ENCODE measurements around the gene RHBDL1.

Gene RHBDL1

DNA sequence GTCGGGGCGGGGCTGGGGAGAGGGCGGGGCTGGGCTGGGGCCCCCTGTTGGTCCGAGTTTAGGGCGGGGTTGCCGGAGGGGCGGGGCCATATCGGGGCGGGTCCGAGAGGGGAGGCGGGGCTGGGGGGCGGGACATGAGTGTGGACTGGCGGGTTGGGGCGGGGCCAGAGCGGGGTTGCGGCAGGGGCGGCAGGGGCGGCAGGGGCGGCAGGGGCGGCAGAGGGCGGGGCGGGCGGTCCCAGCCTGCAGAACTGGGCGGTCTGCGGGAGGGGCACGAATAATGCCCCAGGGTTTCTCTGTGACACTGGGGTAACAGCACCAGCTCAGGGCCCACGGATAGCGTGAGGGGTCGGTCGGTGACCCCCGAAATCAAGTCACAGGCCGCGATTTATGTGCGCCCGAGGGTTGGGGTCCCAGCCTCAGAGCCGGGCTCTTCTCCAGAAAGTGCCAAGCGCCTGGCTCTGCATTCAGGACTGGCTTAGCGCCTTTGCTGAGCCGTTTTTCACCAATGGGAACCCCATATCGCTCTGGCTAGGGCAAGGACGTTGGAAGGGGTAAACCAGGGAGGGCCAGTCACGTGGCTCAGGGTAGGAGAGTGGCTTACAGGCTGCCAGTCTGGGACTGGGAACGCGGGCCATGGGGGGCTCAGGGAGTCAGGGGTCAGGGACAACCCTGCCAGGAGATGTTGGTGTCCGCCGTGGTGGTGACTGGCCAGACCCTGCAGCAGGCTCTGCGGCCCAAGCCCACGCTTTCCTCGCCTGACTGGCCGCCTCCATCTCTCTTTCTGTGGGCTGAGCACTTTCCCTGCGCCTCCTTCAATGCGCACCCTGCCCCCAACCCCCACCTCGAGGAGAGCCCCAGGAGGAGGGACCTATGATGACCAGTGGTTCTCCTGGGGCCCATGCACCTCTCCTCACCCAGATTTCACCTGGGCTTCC, 38.1 kb upstream of the RHBDL1 start:
- H3K4me3 ChIP-seq (ENCODE audit: low read length), result peak overlapping the region; percentile 72

GRCh38 chr16:638034-638543, 37.4 kb upstream of the RHBDL1 start:
- no peak overlapping the region for H3K4me3 ChIP-seq (ENCODE audit: low read length)
- no peak for TF ChIP-seq CTCF (IDR thresholded peaks at IDR 0.05; ENCODE audit: insufficient read depth, low read depth, low read length, missing control alignments)
- DNase-seq (ENCODE audit: low read depth), result no peak

More for the DNA sequence above, 38.1 kb upstream of the RHBDL1 start:
- peak; percentile 92 for DNase-seq (ENCODE audit: low read depth)
- TF ChIP-seq CTCF (IDR thresholded peaks at IDR 0.05; ENCODE audit: insufficient read depth, low read depth, low read length, missing control alignments), result no peak

GRCh38 chr16:638836-639235, 36.6 kb upstream of the RHBDL1 start:
- no peak for DNase-seq (ENCODE audit: low read depth)
- no peak overlapping the region for H3K4me3 ChIP-seq (ENCODE audit: low read length)
- no peak for TF ChIP-seq CTCF (IDR thresholded peaks at IDR 0.05; ENCODE audit: insufficient read depth, low read depth, low read length, missing control alignments)

GRCh38 chr16:640614-641013, 34.9 kb upstream of the RHBDL1 start:
- TF ChIP-seq CTCF (IDR thresholded peaks at IDR 0.05; ENCODE audit: insufficient read depth, low read depth, low read length, missing control alignments), result no peak
- no peak for DNase-seq (ENCODE audit: low read depth)
- H3K4me3 ChIP-seq (ENCODE audit: low read length), result no peak overlapping the region

DNA sequence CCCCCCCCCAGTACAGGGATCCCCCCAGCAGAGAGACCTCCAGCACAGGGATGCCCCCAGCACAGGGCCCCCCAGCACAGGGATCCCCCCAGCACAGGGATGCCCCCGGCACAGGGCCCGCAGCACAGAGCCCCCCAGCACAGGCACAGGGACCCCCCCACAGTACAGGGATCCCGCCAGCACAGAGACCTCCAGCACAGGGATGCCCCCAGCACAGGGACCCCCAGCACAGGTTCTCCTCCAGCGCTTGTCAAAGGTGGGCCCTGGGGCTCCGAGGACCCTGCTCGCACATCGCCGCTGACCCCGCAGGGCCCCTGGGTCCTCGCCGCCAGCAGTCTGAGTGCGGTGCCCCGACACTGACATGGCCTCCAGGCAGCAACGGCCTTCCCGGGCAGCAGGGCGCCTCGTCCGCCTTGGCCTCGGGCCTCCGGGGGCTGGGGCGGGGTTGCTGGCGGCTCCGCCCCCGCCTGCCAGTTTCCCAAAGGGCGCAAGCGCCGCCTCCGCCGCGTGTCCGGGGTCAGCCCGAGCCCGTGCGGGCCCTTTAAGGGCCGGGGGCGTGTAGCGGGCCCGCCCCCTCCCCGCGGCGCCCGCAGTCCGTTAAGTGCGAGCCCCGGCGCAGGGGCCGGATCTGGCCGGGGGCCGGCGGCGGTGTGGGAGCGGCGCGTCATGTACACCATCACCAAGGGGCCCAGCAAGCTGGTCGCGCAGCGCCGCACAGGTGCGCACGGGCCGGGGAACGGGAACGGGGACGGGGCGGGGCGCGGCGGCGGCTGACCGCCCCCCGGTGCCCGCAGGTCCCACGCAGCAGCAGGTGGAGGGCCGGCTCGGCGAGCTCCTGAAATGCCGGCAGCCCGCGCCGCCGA, 33.9 kb upstream of the RHBDL1 start, which contains the start of gene MCRIP2:
MCRIP2 (plus strand) TSS at position 503 of the 863 bp plus-strand sequence; CDS start at position 667, 164 bp downstream.
- H3K4me3 ChIP-seq (ENCODE audit: low read length), result peak within 1 kb of the TSS; percentile 57
- TF ChIP-seq CTCF (IDR thresholded peaks at IDR 0.05; ENCODE audit: insufficient read depth, low read depth, low read length, missing control alignments), result no peak
- peak; percentile 70 for DNase-seq (ENCODE audit: low read depth)

- no peak for TF ChIP-seq CTCF (IDR thresholded peaks at IDR 0.05; ENCODE audit: insufficient read depth, low read depth, low read length, missing control alignments)
- peak overlapping the region; percentile 57 for H3K4me3 ChIP-seq (ENCODE audit: low read length)
- no peak for DNase-seq (ENCODE audit: low read depth)
Measured at GRCh38 chr16:642189-643049, 33.1 kb upstream of the RHBDL1 start.

Data from epithelial cell of esophagus (primary cell).